Measurements from ENCODE around the gene ANKRD22.

- TF ChIP-seq, protein P1, sequence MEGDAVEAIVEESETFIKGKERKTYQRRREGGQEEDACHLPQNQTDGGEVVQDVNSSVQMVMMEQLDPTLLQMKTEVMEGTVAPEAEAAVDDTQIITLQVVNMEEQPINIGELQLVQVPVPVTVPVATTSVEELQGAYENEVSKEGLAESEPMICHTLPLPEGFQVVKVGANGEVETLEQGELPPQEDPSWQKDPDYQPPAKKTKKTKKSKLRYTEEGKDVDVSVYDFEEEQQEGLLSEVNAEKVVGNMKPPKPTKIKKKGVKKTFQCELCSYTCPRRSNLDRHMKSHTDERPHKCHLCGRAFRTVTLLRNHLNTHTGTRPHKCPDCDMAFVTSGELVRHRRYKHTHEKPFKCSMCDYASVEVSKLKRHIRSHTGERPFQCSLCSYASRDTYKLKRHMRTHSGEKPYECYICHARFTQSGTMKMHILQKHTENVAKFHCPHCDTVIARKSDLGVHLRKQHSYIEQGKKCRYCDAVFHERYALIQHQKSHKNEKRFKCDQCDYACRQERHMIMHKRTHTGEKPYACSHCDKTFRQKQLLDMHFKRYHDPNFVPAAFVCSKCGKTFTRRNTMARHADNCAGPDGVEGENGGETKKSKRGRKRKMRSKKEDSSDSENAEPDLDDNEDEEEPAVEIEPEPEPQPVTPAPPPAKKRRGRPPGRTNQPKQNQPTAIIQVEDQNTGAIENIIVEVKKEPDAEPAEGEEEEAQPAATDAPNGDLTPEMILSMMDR (conservative IDR thresholded peaks at IDR 0.05), result no peak
- no peak for TF ChIP-seq EZH2 (IDR thresholded peaks at IDR 0.05; ENCODE audit: low read depth)
Observed at GRCh38 chr10:88870089-88870488, 18.4 kb upstream of the ANKRD22 start.

Data from PC-9 (cell line).